Esophagus muscularis mucosa (tissue), 4 donors: ENCODE measurements around the gene LDB3. TPM values are rescaled to one million over a fixed set of nuclear protein-coding genes. Genes with fewer than 3 reads are reported as not detected.
A peak's percentile ranks its signal among the peaks of the same experiment; 100 is the strongest.

Source experiments
- DNase-seq: peaks from one replicate; pipeline ENCODE4 v3.0.0-alpha.2; 2017; ENCODE audit errors: extremely low spot score
- H3K27ac ChIP-seq, 4 donors: fragments of 200-600 bp; sonication (generic); replicated peaks in 1 of 4; 1 replicate in 3 of 4; 2 replicates in 1 of 4; pipeline ENCODE4 v1.5.1; 2016 to 2019; ENCODE audit warnings: mild to moderate bottlenecking in 1 of 4
- H3K27me3 ChIP-seq, 4 donors: fragments of 200-600 bp; sonication (generic); one replicate each; pipeline versions ENCODE4 v1.5.1 to v1.6.0; 2016 to 2019
- H3K36me3 ChIP-seq, 4 donors: fragments of 200-600 bp; sonication (generic); one replicate each; pipeline ENCODE4 v1.5.1; 2016 to 2019
- H3K4me1 ChIP-seq, 4 donors: fragments of 200-600 bp; sonication (generic); one replicate each; pipeline ENCODE4 v1.5.1; 2016 to 2019
- H3K4me3 ChIP-seq, 4 donors: fragments of 200-600 bp; sonication (generic); 1 replicate in 2 of 4; 2 replicates in 2 of 4; pipeline ENCODE4 v1.5.1; 2016 to 2019; ENCODE audit warnings: mild to moderate bottlenecking in 4 of 4, moderate library complexity in 1 of 4
- H3K9me3 ChIP-seq, 4 donors: fragments of 200-600 bp; sonication (generic); 1 replicate in 3 of 4; 2 replicates in 1 of 4; pipeline ENCODE4 v1.5.1; 2016 to 2019
- CTCF ChIP-seq, 3 experiments: fragments of 200-600 bp in 2 of 3; fragments of 450-650 bp in 1 of 3; sonication (generic) in 2 of 3; IDR thresholded peaks; one replicate each; pipeline ENCODE4 v1.5.1; 2017 to 2019; ENCODE audit warnings: antibody characterized with exemption in 3 of 3, mild to moderate bottlenecking in 2 of 3, moderate library complexity in 1 of 3
- EP300 ChIP-seq: sonication (generic); formaldehyde crosslinking; IDR thresholded peaks from one replicate; pipeline ENCODE4 v1.6.1; 2017; ENCODE audit warnings: antibody characterized with exemption
- POLR2A ChIP-seq: fragments of 450-650 bp; IDR thresholded peaks from one replicate; pipeline ENCODE4 v1.6.1; 2017; ENCODE audit warnings: antibody characterized with exemption, moderate library complexity, mild to moderate bottlenecking, low read depth
- POLR2AphosphoS5 ChIP-seq, 2 donors: sonication (generic); formaldehyde crosslinking; IDR thresholded peaks; one replicate each; pipeline ENCODE4 v1.6.1; 2017; ENCODE audit warnings: antibody characterized with exemption in 2 of 2
- WGBS: methylation state at CpG from one replicate; pipeline ENCODE4 v1.1.5; 2018; 5-methylcytosine and 5-hydroxymethylcytosine counted together
- intact Hi-C: fragments of 100-400 bp; cut with DNase I; formaldehyde crosslinking; loops from one replicate; pipeline ENCODE4 v1.15.1; 2023
- total RNA-seq, 4 donors: library from RNA; depleted of rRNA; stranded (reverse); fragments of >200 nt; gene quantifications; one replicate each; pipeline versions ENCODE4 v1.1.0 to v1.2.1, GENCODE V29; 2016

The LDB3 gene
- total RNA-seq, 4 donors from 2014 or later = 12.6 to 42.3 (median 21.6) TPM

GRCh38 chr10:86729677-86730076 lies 61.4 kb downstream of the LDB3 start:
- WGBS = 92% methylated on average over 1 of the region's 1 CpG
- H3K4me3 ChIP-seq = no peak overlapping the region
- H3K27me3 ChIP-seq = no peaks in the 10 kb centered on the region
- H3K36me3 ChIP-seq = peaks cover 0 to 50% (median 15%) of the 10 kb centered on the region in 4 donors
- TF ChIP-seq CTCF (IDR thresholded peaks at IDR 0.05) = no peak
- TF ChIP-seq POLR2A = no peak
- no peak for TF ChIP-seq EP300
- TF ChIP-seq POLR2AphosphoS5 (IDR thresholded peaks at IDR 0.05) = no peak
- DNase-seq = no peak
- H3K27ac ChIP-seq = peak overlapping the region; percentile 88 to 94 (median 90)
- peaks cover 33 to 65% (median 55%) of the 10 kb centered on the region in 4 donors for H3K4me1 ChIP-seq
- H3K9me3 ChIP-seq = no peaks in the 10 kb centered on the region
- intact Hi-C loops = no loop called here

GRCh38 chr10:86730227-86730626 lies 61.9 kb downstream of the LDB3 start:
- intact Hi-C loops = no loop called here
- Histone ChIP-seq H3K27me3 (no peaks in the 10 kb centered on the region), H3K4me3 (no peak overlapping the region), H3K4me1 (peaks cover 34 to 70% (median 61%) of the 10 kb centered on the region in 4 donors), H3K36me3 (peaks cover 0 to 45% (median 15%) of the 10 kb centered on the region in 4 donors), H3K27ac (peak overlapping the region; percentile 88 to 94 (median 90)), H3K9me3 (no peaks in the 10 kb centered on the region)
- no CpG with 5 or more reads among the region's 1 CpG for WGBS
- TF ChIP-seq EP300 (no peak), POLR2A (no peak), CTCF (IDR thresholded peaks at IDR 0.05) (no peak), POLR2AphosphoS5 (IDR thresholded peaks at IDR 0.05) (peak; percentile 8 to 31)
- DNase-seq = no peak

GRCh38 chr10:86732771-86733170 lies 64.5 kb downstream of the LDB3 start:
- Histone ChIP-seq H3K9me3 (no peaks in the 10 kb centered on the region), H3K4me3 (peak overlapping the region in 3 of 4 donors; percentile 3 to 12 (median 10)), H3K27ac (peak overlapping the region; percentile 88 to 94 (median 90)), H3K4me1 (peaks cover 34 to 87% (median 83%) of the 10 kb centered on the region in 4 donors), H3K27me3 (no peaks in the 10 kb centered on the region), H3K36me3 (peaks cover 0 to 26% (median 4%) of the 10 kb centered on the region in 4 donors)
- intact Hi-C loops = no loop called here
- DNase-seq = no peak
- WGBS = 35% methylated on average over 13 of the region's 13 CpGs
- TF ChIP-seq CTCF (IDR thresholded peaks at IDR 0.05) (no peak), POLR2AphosphoS5 (IDR thresholded peaks at IDR 0.05) (no peak), POLR2A (no peak), EP300 (no peak)

- H3K4me1 ChIP-seq = peaks cover 34 to 88% (median 87%) of the 10 kb centered on the region in 4 donors
- no peak for DNase-seq
- no peaks in the 10 kb centered on the region for H3K9me3 ChIP-seq
- intact Hi-C loops = no loop called here
- H3K27me3 ChIP-seq = no peaks in the 10 kb centered on the region
- H3K27ac ChIP-seq = peak overlapping the region; percentile 88 to 94 (median 90)
- TF ChIP-seq EP300 (peak; percentile 96), CTCF (IDR thresholded peaks at IDR 0.05) (peak in 2 of 3 experiments; percentile 27 to 42), POLR2AphosphoS5 (IDR thresholded peaks at IDR 0.05) (peak; percentile 84 to 89), POLR2A (no peak)
- peaks cover 0 to 21% (median 2%) of the 10 kb centered on the region in 4 donors for H3K36me3 ChIP-seq
- peak overlapping the region in 2 of 4 donors; percentile 10 to 12 for H3K4me3 ChIP-seq
- 35% methylated on average over 3 of the region's 8 CpGs for WGBS
Observed at GRCh38 chr10:86733260-86733671, 65.0 kb downstream of the LDB3 start.
